Liver (tissue), 3 donors: ENCODE data around the gene PRKN.

Experiments used
- RAD21 ChIP-seq, 2 donors: IDR thresholded peaks; 2 replicates each; pipeline ENCODE4 v1.6.1; 2016; ENCODE audit warnings: antibody characterized with exemption in 2 of 2, mild to moderate bottlenecking in 2 of 2
- TF ChIP-seq, protein P1 (sequence below): fragments of 150-350 bp; IDR thresholded peaks from 2 replicates; pipeline ENCODE4 v1.5.1; 2017; ENCODE audit warnings: improper control_type of control experiment, low read depth, low read length; ENCODE audit not compliant: missing input control
- donor health status: healthy.
- donor health status: healthy.

GRCh38 chr6:162438980-162439379 lies 288.6 kb downstream of the PRKN start:
- TF ChIP-seq, protein P1, sequence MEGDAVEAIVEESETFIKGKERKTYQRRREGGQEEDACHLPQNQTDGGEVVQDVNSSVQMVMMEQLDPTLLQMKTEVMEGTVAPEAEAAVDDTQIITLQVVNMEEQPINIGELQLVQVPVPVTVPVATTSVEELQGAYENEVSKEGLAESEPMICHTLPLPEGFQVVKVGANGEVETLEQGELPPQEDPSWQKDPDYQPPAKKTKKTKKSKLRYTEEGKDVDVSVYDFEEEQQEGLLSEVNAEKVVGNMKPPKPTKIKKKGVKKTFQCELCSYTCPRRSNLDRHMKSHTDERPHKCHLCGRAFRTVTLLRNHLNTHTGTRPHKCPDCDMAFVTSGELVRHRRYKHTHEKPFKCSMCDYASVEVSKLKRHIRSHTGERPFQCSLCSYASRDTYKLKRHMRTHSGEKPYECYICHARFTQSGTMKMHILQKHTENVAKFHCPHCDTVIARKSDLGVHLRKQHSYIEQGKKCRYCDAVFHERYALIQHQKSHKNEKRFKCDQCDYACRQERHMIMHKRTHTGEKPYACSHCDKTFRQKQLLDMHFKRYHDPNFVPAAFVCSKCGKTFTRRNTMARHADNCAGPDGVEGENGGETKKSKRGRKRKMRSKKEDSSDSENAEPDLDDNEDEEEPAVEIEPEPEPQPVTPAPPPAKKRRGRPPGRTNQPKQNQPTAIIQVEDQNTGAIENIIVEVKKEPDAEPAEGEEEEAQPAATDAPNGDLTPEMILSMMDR: no peak
- no peak for TF ChIP-seq RAD21 (IDR thresholded peaks at IDR 0.05)
